SK-N-SH (cell line): ENCODE data around the gene TDG. TPM values are rescaled to one million over a fixed set of nuclear protein-coding genes. Genes with fewer than 3 reads are reported as not detected.

Experiments used
- CTCF ChIA-PET: fragments of 300-600, 350-600 bp; formaldehyde crosslinking; extraction: SDS; loops from one replicate; lab custom pipeline; 2021; lab: Yijun Ruan, JAX
- POLR2A ChIA-PET: fragments of 350-600 bp; sonication (Branson Sonifier 250); formaldehyde crosslinking; extraction: SDS; loops from one replicate; lab custom pipeline; 2020; ENCODE audit warnings: antibody characterized with exemption, inconsistent platforms; lab: Yijun Ruan, JAX
- DNase-seq: peaks from one replicate; pipeline ENCODE4 v3.0.0; 2012
- H2AFZ ChIP-seq: fragments of 200-600 bp; sonication (generic); 2 replicates; pipeline ENCODE4 v1.8.1; 2016; ENCODE audit warnings: antibody characterized with exemption, mild to moderate bottlenecking, low read depth
- H3F3A ChIP-seq: fragments of 200-600 bp; sonication (generic); replicated peaks from 2 replicates; pipeline ENCODE3; 2016; ENCODE audit warnings: antibody characterized with exemption, mild to moderate bottlenecking; ENCODE audit not compliant: insufficient read depth
- H3K27ac ChIP-seq, 2 experiments: fragments of 200-500 bp in 1 of 2; fragments of 200-600 bp in 1 of 2; sonication (Bioruptor generic) in 1 of 2; sonication (generic), shearing (Covaris generic) in 1 of 2; 2 replicates each; pipeline versions ENCODE4 v1.5.1 to v1.6.1; 2014 to 2016; ENCODE audit warnings: low read depth in 2 of 2, inconsistent platforms in 1 of 2, low read length in 1 of 2, mild to moderate bottlenecking in 1 of 2, mixed read lengths in 1 of 2
- H3K27me3 ChIP-seq: fragments of 200-600 bp; sonication (generic), shearing (Covaris generic); 2 replicates; pipeline ENCODE4 v1.6.1; 2016; ENCODE audit warnings: mixed run types; ENCODE audit not compliant: insufficient read depth
- H3K36me3 ChIP-seq, 2 experiments: fragments of 200-500 bp in 1 of 2; fragments of 200-600 bp in 1 of 2; sonication (Bioruptor generic) in 1 of 2; sonication (generic) in 1 of 2; replicated peaks in 1 of 2; 2 replicates each; pipeline versions ENCODE3 to v1.5.1; 2014 to 2016; ENCODE audit warnings: low read length in 1 of 2, mild to moderate bottlenecking in 1 of 2; ENCODE audit not compliant: insufficient read depth in 2 of 2, control insufficient read depth in 1 of 2
- H3K4me1 ChIP-seq, 2 experiments: fragments of 200-500 bp in 1 of 2; fragments of 200-600 bp in 1 of 2; sonication (Bioruptor generic) in 1 of 2; sonication (generic), shearing (Covaris generic) in 1 of 2; 2 replicates each; pipeline versions ENCODE4 v1.5.1 to v1.6.1; 2014 to 2016; ENCODE audit warnings: low read depth in 1 of 2, low read length in 1 of 2, mixed run types in 1 of 2; ENCODE audit not compliant: insufficient read depth in 2 of 2, control insufficient read depth in 1 of 2
- H3K4me2 ChIP-seq: fragments of 200-600 bp; sonication (generic), shearing (Covaris generic); 2 replicates; pipeline ENCODE4 v1.6.1; 2017; ENCODE audit warnings: mixed run types
- H3K4me3 ChIP-seq, 2 experiments: fragments of 200-500 bp in 1 of 2; fragments of 200-600 bp in 1 of 2; sonication (Bioruptor generic) in 1 of 2; sonication (generic), shearing (Covaris generic) in 1 of 2; 2 replicates each; pipeline versions ENCODE4 v1.5.1 to v1.8.1; 2014 to 2016; ENCODE audit warnings: low read depth in 2 of 2, inconsistent platforms in 1 of 2, low read length in 1 of 2, mild to moderate bottlenecking in 1 of 2, mixed read lengths in 1 of 2, moderate library complexity in 1 of 2
- H3K79me2 ChIP-seq: fragments of 200-600 bp; sonication (generic); 2 replicates; pipeline ENCODE4 v1.8.1; 2017; ENCODE audit warnings: mild to moderate bottlenecking; ENCODE audit not compliant: insufficient read depth
- H3K9ac ChIP-seq: fragments of 200-600 bp; sonication (generic); 2 replicates; pipeline ENCODE4 v1.6.1; 2017; ENCODE audit warnings: mixed run types
- H3K9me2 ChIP-seq: fragments of 200-600 bp; sonication (generic); 2 replicates; pipeline ENCODE4 v1.6.1; 2017; ENCODE audit warnings: mixed run types
- H3K9me3 ChIP-seq: fragments of 200-600 bp; sonication (generic); 2 replicates; pipeline ENCODE4 v1.6.1; 2017; ENCODE audit warnings: mixed run types, mild to moderate bottlenecking, moderate library complexity
- H4K20me1 ChIP-seq: fragments of 200-600 bp; sonication (generic); 2 replicates; pipeline ENCODE4 v1.6.1; 2017; ENCODE audit warnings: mild to moderate bottlenecking, mixed run types; ENCODE audit not compliant: insufficient read depth
- CTCF ChIP-seq: fragments of 200-600 bp; sonication (generic); IDR thresholded peaks from 2 replicates; pipeline ENCODE4 v1.6.1; 2017; ENCODE audit warnings: antibody characterized with exemption, mild to moderate bottlenecking, moderate library complexity
- FOXM1 ChIP-seq: IDR thresholded peaks from 2 replicates; pipeline ENCODE4 v1.4.0; 2012; ENCODE audit warnings: low read depth, mild to moderate bottlenecking
- POLR2AphosphoS5 ChIP-seq: IDR thresholded peaks from 2 replicates; pipeline ENCODE4 v1.6.1; 2012; ENCODE audit warnings: low read depth, low read length
- RAD21 ChIP-seq: IDR thresholded peaks from 2 replicates; pipeline ENCODE4 v1.6.1; 2012; ENCODE audit warnings: mild to moderate bottlenecking, low read length
- RXRA ChIP-seq: IDR thresholded peaks from 2 replicates; pipeline ENCODE4 v1.4.0; 2012; ENCODE audit warnings: low read depth, mild to moderate bottlenecking, borderline replicate concordance
- ZBTB33 ChIP-seq: IDR thresholded peaks from 2 replicates; pipeline ENCODE4 v1.4.0; 2012; ENCODE audit warnings: low read depth, borderline replicate concordance
- WGBS: methylation state at CpG from one replicate; pipeline ENCODE4 v1.1.6; 2017; ENCODE audit warnings: low lambda C conversion rate; 5-methylcytosine and 5-hydroxymethylcytosine counted together
- polyA plus RNA-seq, 3 experiments: library from polyadenylated mRNA; depleted of rRNA; stranded (reverse); fragments of >200 nt; gene quantifications; 2 replicates each; pipeline ENCODE4 v1.2.3, GENCODE V29; 2012

Gene TDG
- polyA plus RNA-seq, 1 of the 3 experiments (the other 2 are of a cell fraction) = 11.3 TPM

- H3K27ac ChIP-seq = no peak overlapping the region
- no peaks in the 10 kb centered on the region for H3K4me1 ChIP-seq
- no peak overlapping the region for H3K9ac ChIP-seq
- no peak for TF ChIP-seq RAD21
- no peak for TF ChIP-seq RXRA
- no peak for TF ChIP-seq POLR2AphosphoS5
- TF ChIP-seq FOXM1 = no peak
- no peak for TF ChIP-seq ZBTB33
- TF ChIP-seq CTCF = no peak
- no peaks in the 10 kb centered on the region for H3K79me2 ChIP-seq
- H3K4me3 ChIP-seq = no peak overlapping the region
- H3F3A ChIP-seq = no peaks in the 10 kb centered on the region
- H4K20me1 ChIP-seq = no peaks in the 10 kb centered on the region
- POLR2A ChIA-PET = no interaction called here
- no peaks in the 10 kb centered on the region for H3K9me3 ChIP-seq
- H3K36me3 ChIP-seq = peaks cover 12 to 13% of the 10 kb centered on the region in 2 experiments
- 95% methylated on average over 4 of the region's 4 CpGs for WGBS
- DNase-seq = no peak
- CTCF ChIA-PET = no interaction called here
- H3K27me3 ChIP-seq = no peaks in the 10 kb centered on the region
- no peaks in the 10 kb centered on the region for H3K9me2 ChIP-seq
- H2AFZ ChIP-seq = no peak overlapping the region
- H3K4me2 ChIP-seq = no peak overlapping the region
Measured at GRCh38 chr12:103994235-103994634, 28.6 kb downstream of the TDG start.

GRCh38 chr12:103996595-103996994 is 30.9 kb downstream of the TDG start:
- Histone ChIP-seq H3K79me2 (no peaks in the 10 kb centered on the region), H3K4me2 (no peak overlapping the region), H3F3A (no peaks in the 10 kb centered on the region), H3K27me3 (no peaks in the 10 kb centered on the region), H3K4me1 (no peaks in the 10 kb centered on the region), H2AFZ (no peak overlapping the region), H3K4me3 (no peak overlapping the region), H3K9ac (no peak overlapping the region), H3K36me3 (no peaks in the 10 kb centered on the region), H3K27ac (no peak overlapping the region), H3K9me3 (no peaks in the 10 kb centered on the region), H3K9me2 (no peaks in the 10 kb centered on the region), H4K20me1 (no peaks in the 10 kb centered on the region)
- DNase-seq = no peak
- ChIA-PET POLR2A (no interaction called here), CTCF (interaction anchor here (1.5 kb wide), 1 partner anchor 112 kb away, joined by 5 read pairs; no protein-coding TSS in a partner anchor)
- TF ChIP-seq CTCF = no peak
- WGBS = 63% methylated on average over 1 of the region's 5 CpGs
